Measurements from ENCODE around the gene ATP8B4.

ATP8B4 gene

GRCh38 chr15:50055332-50055731 is 63.7 kb downstream of the ATP8B4 start:
- H3K4me1 Mint-ChIP-seq = peaks cover 11% of the 10 kb centered on the region
- H3K4me3 Mint-ChIP-seq = no peak overlapping the region
- no peak overlapping the region for H3K27ac Mint-ChIP-seq

DNA sequence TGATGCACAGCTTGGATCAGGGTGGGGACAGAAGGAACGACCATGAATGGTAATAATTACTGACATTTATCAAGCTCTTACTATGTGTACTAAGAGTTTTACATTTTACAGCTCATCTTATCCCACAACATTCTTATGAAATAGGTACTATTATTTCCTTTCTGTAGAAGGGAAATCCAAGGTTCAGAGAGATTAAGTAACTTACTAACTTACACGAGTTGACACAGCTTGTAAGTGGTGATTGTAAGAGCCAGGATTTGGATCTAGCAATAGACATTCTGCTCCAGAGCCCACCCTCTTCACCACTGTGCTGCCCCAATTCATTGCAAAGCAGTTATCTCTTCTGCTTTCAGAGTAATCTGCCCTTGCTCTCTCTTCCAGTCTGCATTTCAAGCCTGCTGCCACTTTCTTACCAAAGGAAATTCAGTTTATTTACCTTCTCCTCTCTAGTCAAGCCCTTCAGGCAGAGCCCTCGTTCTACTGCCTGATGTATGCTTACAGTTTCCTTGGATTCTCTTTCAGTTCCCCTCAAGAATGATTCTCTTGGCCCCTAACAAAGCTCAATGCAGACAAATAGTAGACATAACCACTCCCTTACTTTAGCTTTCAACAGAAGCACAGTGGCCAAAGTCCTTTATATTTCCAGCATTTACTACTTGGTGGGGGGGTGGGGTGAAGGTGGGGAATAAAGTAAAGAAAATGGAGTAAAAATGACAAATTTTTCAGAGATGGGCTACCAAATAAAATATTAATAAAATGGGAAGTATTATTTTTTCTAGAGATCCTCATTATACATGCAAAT is 65.8 kb downstream of the ATP8B4 start:
- Mint-ChIP-seq H3K36me3 (ENCODE audit: low read depth) (no peaks in the 10 kb centered on the region), H3K4me3 (no peak overlapping the region), H3K27ac (no peak overlapping the region), H3K27me3 (peaks cover 7% of the 10 kb centered on the region), H3K4me1 (peaks cover 7% of the 10 kb centered on the region), H3K9me3 (no peaks in the 10 kb centered on the region)
- ATAC-seq (no peak), DNase-seq (no peak)

More at GRCh38 chr15:50055332-50055731, 63.7 kb downstream of the ATP8B4 start:
- Mint-ChIP-seq H3K27me3 (peaks cover 7% of the 10 kb centered on the region), H3K9me3 (no peaks in the 10 kb centered on the region), H3K36me3 (ENCODE audit: low read depth) (no peaks in the 10 kb centered on the region)
- no peak for ATAC-seq
- no peak for DNase-seq

GRCh38 chr15:50051811-50052419 is 67.1 kb downstream of the ATP8B4 start:
- Mint-ChIP-seq H3K4me3 (no peak overlapping the region), H3K27me3 (peaks cover 7% of the 10 kb centered on the region), H3K36me3 (ENCODE audit: low read depth) (no peaks in the 10 kb centered on the region), H3K9me3 (no peaks in the 10 kb centered on the region), H3K4me1 (peaks cover 8% of the 10 kb centered on the region), H3K27ac (no peak overlapping the region)
- ATAC-seq (peak; percentile 33), DNase-seq (peak; percentile 18)

GRCh38 chr15:50050986-50051743 is 67.9 kb downstream of the ATP8B4 start:
- DNase-seq = no peak
- H3K9me3 Mint-ChIP-seq = no peaks in the 10 kb centered on the region
- H3K36me3 Mint-ChIP-seq (ENCODE audit: low read depth) = no peaks in the 10 kb centered on the region
- peaks cover 14% of the 10 kb centered on the region for H3K4me1 Mint-ChIP-seq
- no peak overlapping the region for H3K27ac Mint-ChIP-seq
- no peak for ATAC-seq
- H3K4me3 Mint-ChIP-seq = no peak overlapping the region
- peaks cover 6% of the 10 kb centered on the region for H3K27me3 Mint-ChIP-seq

GRCh38 chr15:50049871-50050270 is 69.2 kb downstream of the ATP8B4 start:
- DNase-seq = no peak
- no peaks in the 10 kb centered on the region for H3K9me3 Mint-ChIP-seq
- H3K27ac Mint-ChIP-seq = no peak overlapping the region
- H3K4me3 Mint-ChIP-seq = no peak overlapping the region
- H3K27me3 Mint-ChIP-seq = peaks cover 4% of the 10 kb centered on the region
- H3K36me3 Mint-ChIP-seq (ENCODE audit: low read depth) = no peaks in the 10 kb centered on the region
- H3K4me1 Mint-ChIP-seq = peaks cover 11% of the 10 kb centered on the region
- ATAC-seq = no peak

GRCh38 chr15:50046867-50047266 is 72.2 kb downstream of the ATP8B4 start:
- Mint-ChIP-seq H3K4me1 (peaks cover 11% of the 10 kb centered on the region), H3K27ac (no peak overlapping the region)

GRCh38 chr15:50046159-50046558 is 72.9 kb downstream of the ATP8B4 start:
- ATAC-seq (no peak), DNase-seq (no peak)
- Mint-ChIP-seq H3K9me3 (peaks cover 13% of the 10 kb centered on the region), H3K27me3 (no peaks in the 10 kb centered on the region), H3K4me3 (no peak overlapping the region), H3K4me1 (peaks cover 11% of the 10 kb centered on the region), H3K27ac (no peak overlapping the region), H3K36me3 (ENCODE audit: low read depth) (peaks cover 12% of the 10 kb centered on the region)

More at GRCh38 chr15:50046867-50047266, 72.2 kb downstream of the ATP8B4 start:
- Mint-ChIP-seq H3K4me3 (no peak overlapping the region), H3K36me3 (ENCODE audit: low read depth) (peaks cover 10% of the 10 kb centered on the region), H3K9me3 (peaks cover 13% of the 10 kb centered on the region), H3K27me3 (peaks cover under 1% of the 10 kb centered on the region)
- DNase-seq = no peak
- peak; percentile 80 for ATAC-seq

DNA sequence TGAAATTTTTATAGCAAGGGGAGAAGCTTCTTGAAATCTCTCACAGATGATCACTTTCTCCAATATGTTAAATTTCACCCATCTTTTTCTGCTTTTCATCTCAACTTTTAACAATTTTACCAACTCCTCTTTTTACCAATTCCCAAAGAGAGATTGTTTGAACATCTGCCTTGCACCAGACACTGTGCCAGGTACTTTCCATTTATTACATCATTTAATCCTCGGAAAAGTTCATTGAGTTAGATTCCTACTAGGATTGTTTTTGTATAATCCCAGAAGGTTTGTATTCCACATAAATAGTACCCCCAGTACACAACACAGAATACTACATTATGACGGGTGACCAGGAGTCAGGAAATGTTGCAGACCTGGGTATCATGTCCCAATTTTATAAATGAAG is 74.1 kb downstream of the ATP8B4 start:
- H3K27ac Mint-ChIP-seq = no peak overlapping the region
- DNase-seq (no peak), ATAC-seq (no peak)
- peaks cover 4% of the 10 kb centered on the region for H3K27me3 Mint-ChIP-seq
- peaks cover 12% of the 10 kb centered on the region for H3K36me3 Mint-ChIP-seq (ENCODE audit: low read depth)
- peaks cover 13% of the 10 kb centered on the region for H3K9me3 Mint-ChIP-seq
- H3K4me1 Mint-ChIP-seq = peaks cover 11% of the 10 kb centered on the region
- H3K4me3 Mint-ChIP-seq = no peak overlapping the region

GRCh38 chr15:50044406-50044805 is 74.6 kb downstream of the ATP8B4 start:
- peaks cover 12% of the 10 kb centered on the region for H3K36me3 Mint-ChIP-seq (ENCODE audit: low read depth)
- H3K4me1 Mint-ChIP-seq = peaks cover 11% of the 10 kb centered on the region
- H3K27me3 Mint-ChIP-seq = peaks cover 4% of the 10 kb centered on the region
- no peak for DNase-seq
- no peak for ATAC-seq
- no peak overlapping the region for H3K27ac Mint-ChIP-seq
- peaks cover 13% of the 10 kb centered on the region for H3K9me3 Mint-ChIP-seq
- no peak overlapping the region for H3K4me3 Mint-ChIP-seq

GRCh38 chr15:50042775-50043174 is 76.3 kb downstream of the ATP8B4 start:
- Mint-ChIP-seq H3K4me3 (no peak overlapping the region), H3K27me3 (peaks cover 4% of the 10 kb centered on the region), H3K36me3 (ENCODE audit: low read depth) (peaks cover 12% of the 10 kb centered on the region), H3K4me1 (peaks cover 11% of the 10 kb centered on the region), H3K27ac (no peak overlapping the region), H3K9me3 (peaks cover 13% of the 10 kb centered on the region)
- DNase-seq (no peak), ATAC-seq (no peak)

DNA sequence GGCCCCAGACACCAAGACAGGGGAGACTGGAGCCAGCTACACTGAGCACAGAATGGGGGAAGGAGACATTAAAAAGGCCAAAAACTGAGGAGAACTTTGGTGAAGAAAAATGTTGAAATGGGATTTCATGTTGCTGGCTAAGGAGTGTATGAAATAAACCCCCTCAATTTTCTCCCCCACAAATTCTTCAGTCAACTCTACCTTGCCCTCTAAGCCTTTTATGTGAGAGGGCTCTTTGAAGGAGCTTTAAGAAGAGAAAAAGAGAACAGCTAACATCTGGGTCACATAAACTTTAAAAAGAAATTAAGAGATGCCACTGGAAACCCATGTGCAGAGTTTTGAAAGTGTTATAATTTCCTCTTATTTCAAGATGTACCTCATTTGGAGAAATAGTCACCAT is 88.6 kb downstream of the ATP8B4 start:
- ATAC-seq (no peak), DNase-seq (no peak)
- Mint-ChIP-seq H3K4me3 (no peak overlapping the region), H3K36me3 (ENCODE audit: low read depth) (no peaks in the 10 kb centered on the region), H3K4me1 (no peaks in the 10 kb centered on the region), H3K9me3 (no peaks in the 10 kb centered on the region), H3K27ac (no peak overlapping the region), H3K27me3 (peaks cover 12% of the 10 kb centered on the region)

DNA sequence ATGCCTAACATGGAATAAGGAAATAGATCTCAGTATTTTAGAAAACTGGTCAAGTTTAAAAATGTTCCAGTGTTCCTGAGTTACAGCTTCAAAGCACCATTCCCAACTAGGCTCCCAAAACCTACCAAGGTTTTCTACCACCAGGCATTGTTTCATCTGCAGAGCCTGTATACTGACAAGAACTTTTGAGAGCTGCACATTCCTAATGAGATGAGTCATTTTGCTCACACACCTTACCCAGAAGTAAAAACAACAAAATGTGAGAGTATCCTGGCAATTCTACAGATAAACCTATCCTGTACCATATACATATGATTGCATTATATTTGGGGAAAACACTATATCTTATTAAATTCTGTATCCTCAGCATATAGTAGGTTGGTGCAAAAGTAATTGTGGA is 90.7 kb downstream of the ATP8B4 start:
- no peak for DNase-seq
- Mint-ChIP-seq H3K27me3 (peaks cover 12% of the 10 kb centered on the region), H3K4me3 (no peak overlapping the region), H3K4me1 (no peaks in the 10 kb centered on the region), H3K27ac (no peak overlapping the region), H3K36me3 (ENCODE audit: low read depth) (no peaks in the 10 kb centered on the region), H3K9me3 (no peaks in the 10 kb centered on the region)
- no peak for ATAC-seq

- H3K27me3 Mint-ChIP-seq = peaks cover 6% of the 10 kb centered on the region
- H3K9me3 Mint-ChIP-seq = no peaks in the 10 kb centered on the region
- no peaks in the 10 kb centered on the region for H3K36me3 Mint-ChIP-seq (ENCODE audit: low read depth)
- H3K4me1 Mint-ChIP-seq = no peaks in the 10 kb centered on the region
- DNase-seq (no peak), ATAC-seq (no peak)
- no peak overlapping the region for H3K4me3 Mint-ChIP-seq
- no peak overlapping the region for H3K27ac Mint-ChIP-seq
Observed at GRCh38 chr15:50024281-50024680, 94.8 kb downstream of the ATP8B4 start.

DNA sequence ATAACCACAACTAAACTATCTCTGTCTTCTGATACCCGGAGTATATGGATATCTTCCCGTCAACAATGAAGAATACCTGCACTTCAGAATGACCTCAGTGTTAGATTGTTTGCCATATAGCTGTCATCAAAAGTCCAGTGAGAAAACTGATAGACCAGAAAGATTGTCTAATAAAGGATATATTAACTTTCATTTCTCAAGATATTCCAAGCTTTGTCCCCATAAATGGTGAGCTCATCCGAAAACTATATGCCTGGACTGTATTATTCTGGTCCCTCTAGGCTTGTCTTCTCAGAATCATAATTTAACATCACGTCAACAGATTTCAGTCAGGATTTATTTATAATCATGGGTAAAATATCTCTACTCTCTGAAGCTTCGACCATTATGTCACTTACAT is 100.5 kb downstream of the ATP8B4 start:
- H3K27ac Mint-ChIP-seq = no peak overlapping the region
- H3K27me3 Mint-ChIP-seq = no peaks in the 10 kb centered on the region
- no peaks in the 10 kb centered on the region for H3K36me3 Mint-ChIP-seq (ENCODE audit: low read depth)
- no peak overlapping the region for H3K4me3 Mint-ChIP-seq
- DNase-seq = no peak
- no peak for ATAC-seq
- no peaks in the 10 kb centered on the region for H3K4me1 Mint-ChIP-seq
- no peaks in the 10 kb centered on the region for H3K9me3 Mint-ChIP-seq

DNA sequence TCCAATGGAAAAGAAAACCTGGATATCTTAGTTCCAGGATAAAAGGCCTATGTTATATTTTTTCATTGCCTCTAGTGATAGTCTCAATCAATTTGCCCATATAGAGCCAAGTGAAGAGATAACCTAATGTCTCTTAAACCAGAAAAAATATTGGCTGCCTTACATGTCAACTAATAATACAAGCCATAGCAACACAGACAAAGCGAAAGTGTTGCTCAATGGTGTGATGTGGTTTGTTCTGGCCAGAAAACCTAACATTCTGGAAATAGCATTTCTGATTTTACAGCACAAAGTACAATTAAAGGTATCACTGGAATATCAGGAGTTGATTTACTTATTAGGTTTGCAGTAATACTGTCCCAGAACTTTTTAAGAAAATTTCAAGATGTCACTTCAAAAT is 101.5 kb downstream of the ATP8B4 start:
- Mint-ChIP-seq H3K36me3 (ENCODE audit: low read depth) (no peaks in the 10 kb centered on the region), H3K27ac (no peak overlapping the region)
- ATAC-seq = no peak

More for the DNA sequence above, 101.5 kb downstream of the ATP8B4 start:
- Mint-ChIP-seq H3K4me3 (no peak overlapping the region), H3K9me3 (no peaks in the 10 kb centered on the region), H3K27me3 (no peaks in the 10 kb centered on the region), H3K4me1 (no peaks in the 10 kb centered on the region)
- no peak for DNase-seq
